ENCODE results near the gene LEP. TPM values are rescaled to one million over a fixed set of nuclear protein-coding genes. Genes with fewer than 3 reads are reported as not detected.

The LEP gene
- total RNA-seq, 1 experiment from 2014 or later: not detected

GRCh38 chr7:128210590-128211570 lies 30.2 kb upstream of the LEP start:
- H2BK5ac ChIP-seq (ENCODE audit: insufficient read length, low read length): no peak overlapping the region
- no peak; the same call in 2 of the 3 replicates for TF ChIP-seq CTCF (conservative IDR thresholded peaks at IDR 0.05)
- H3K14ac ChIP-seq (ENCODE audit: insufficient read depth, low read length): no peak overlapping the region
- no peak overlapping the region for H3K23ac ChIP-seq (ENCODE audit: insufficient read length, low read depth, low read length)
- H3K27ac ChIP-seq (ENCODE audit: insufficient read length, low read depth, low read length): no peak overlapping the region
- WGBS (ENCODE audit: extremely low coverage, insufficient read length, low lambda C conversion rate): no CpG with 5 or more reads among the region's 19 CpGs
- no peak overlapping the region for H2BK15ac ChIP-seq (ENCODE audit: low read depth, low read length)
- no peaks in the 10 kb centered on the region for H3K79me1 ChIP-seq (ENCODE audit: insufficient read depth, low read depth, low read length, poor library complexity, severe bottlenecking)
- Mint-ChIP-seq H3K27ac (no peak overlapping the region), H3K27me3 (ENCODE audit: low read depth) (peaks cover 50% of the 10 kb centered on the region), H3K9me3 (no peaks in the 10 kb centered on the region; a peak in 2 of 5 replicates), H3K36me3 (ENCODE audit: insufficient read depth in 1 of 3, low read depth in 3 of 3) (no peaks in the 10 kb centered on the region; a peak in 1 of 7 replicates), H3K4me1 (peaks cover 25 to 33% of the 10 kb centered on the region in 2 experiments), H3K4me3 (peak overlapping the region in 1 of 2 experiments; percentile 14; a peak in 1 of 5 replicates)
- H3K4me2 ChIP-seq (ENCODE audit: insufficient read depth, insufficient read length, low read length): no peak overlapping the region
- no peak for DNase-seq
- no peaks in the 10 kb centered on the region for H3K79me2 ChIP-seq (ENCODE audit: insufficient read depth, low read length)
- H3K9ac ChIP-seq (ENCODE audit: extremely low read depth, insufficient read length, low read length): no peak overlapping the region
- no peak overlapping the region for H3K4ac ChIP-seq (ENCODE audit: low read depth, low read length)
- H3K4me1 ChIP-seq (ENCODE audit: insufficient read depth, low read length): peaks cover 4% of the 10 kb centered on the region; the same call in 1 of the 2 replicates
- no peaks in the 10 kb centered on the region for H3K27me3 ChIP-seq (ENCODE audit: insufficient read depth, low read length)
- no peak overlapping the region for H3K18ac ChIP-seq (ENCODE audit: insufficient read length, low read depth, low read length)
- H2BK120ac ChIP-seq (ENCODE audit: low read depth, low read length, poor library complexity, severe bottlenecking): no peak overlapping the region
- H2BK12ac ChIP-seq (ENCODE audit: insufficient read length, low read depth, low read length): no peak overlapping the region
- H2AK5ac ChIP-seq (ENCODE audit: insufficient read length, low read length): no peak overlapping the region
- H2AFZ ChIP-seq (ENCODE audit: low read length): no peak overlapping the region
- no peaks in the 10 kb centered on the region for H3K23me2 ChIP-seq (ENCODE audit: insufficient read length, low read depth, low read length, poor library complexity, severe bottlenecking)
- H4K20me1 ChIP-seq (ENCODE audit: control insufficient read depth, insufficient read depth, insufficient read length): no peaks in the 10 kb centered on the region
- no peak overlapping the region for H3K56ac ChIP-seq (ENCODE audit: insufficient read length, low read depth, low read length)
- H3K9me3 ChIP-seq (ENCODE audit: control insufficient read depth, low read depth, low read length): no peaks in the 10 kb centered on the region
- no peak overlapping the region for H2BK20ac ChIP-seq (ENCODE audit: low read depth, low read length, poor library complexity, severe bottlenecking)
- H3T11ph ChIP-seq (ENCODE audit: low read length): no peak overlapping the region
- no peak overlapping the region for H4K8ac ChIP-seq (replicated peaks; ENCODE audit: insufficient read length, low read depth, low read length)
- H4K91ac ChIP-seq (ENCODE audit: insufficient read length, low read depth, low read length): no peak overlapping the region
- no peak overlapping the region for H4K5ac ChIP-seq (ENCODE audit: insufficient read length, low read depth, low read length)

Data from H9 (cell line).